K562 (cell line): ENCODE measurements around the gene CUL4B. TPM values are rescaled to one million over a fixed set of nuclear protein-coding genes. Genes with fewer than 3 reads are reported as not detected.

Experiments used
- ATAC-seq: fragments of 200-7000 bp; cut with Tn5 transposase; 3 replicates; pipeline ENCODE4 v1.9.1; 2020; ENCODE audit warnings: moderate library complexity
- BruUV-seq: library from RNA; stranded (reverse); fragments of 400-500 nt; replicated peaks from 2 replicates; lab custom pipeline; 2021; lab: Mats Ljungman, UMichigan
- CTCF ChIA-PET: fragments of 300-600 bp; formaldehyde crosslinking; extraction: SDS; loops from one replicate; lab custom pipeline; 2021; ENCODE audit warnings: low intra/inter-chr PET ratio; lab: Yijun Ruan, JAX
- POLR2A ChIA-PET: fragments of 300-600, 350-650 bp; sonication (Branson Sonifier 250); formaldehyde crosslinking; extraction: SDS; loops from one replicate; lab custom pipeline; 2021; ENCODE audit warnings: antibody characterized with exemption, inconsistent platforms; lab: Yijun Ruan, JAX
- DNase-seq, 4 experiments: peaks; one replicate each; pipeline versions ENCODE4 v3.0.0 to v3.0.0-alpha.2; 2011 to 2018; ENCODE audit warnings: low spot score in 3 of 4, mixed read lengths in 3 of 4; ENCODE audit errors: extremely low read depth in 1 of 4
- FAIRE-seq: peaks from 2 replicates; lab custom pipeline; 2011; peaks lifted over from hg19 to GRCh38; lab: Jason Lieb, UNC
- H2AFZ ChIP-seq: 2 replicates; pipeline ENCODE4 v1.6.0; 2011; ENCODE audit warnings: low read depth, low read length, control low read depth, inconsistent platforms
- H3K27ac ChIP-seq: fragments of 200-600 bp; 3 replicates; pipeline ENCODE4 v1.8.0; 2011; ENCODE audit warnings: low read depth, mild to moderate bottlenecking, control low read depth, inconsistent platforms, low read length, moderate library complexity, mixed read lengths; ENCODE audit errors: extremely low read depth
- H3K27me3 ChIP-seq, 2 experiments: fragments of 300-600 bp in 1 of 2; 2 replicates in 1 of 2; 3 replicates in 1 of 2; pipeline versions ENCODE4 v1.6.0 to v1.8.0; 2011; ENCODE audit warnings: inconsistent platforms in 2 of 2, low read length in 2 of 2, mild to moderate bottlenecking in 1 of 2, mixed read lengths in 1 of 2, moderate library complexity in 1 of 2; ENCODE audit not compliant: control insufficient read depth in 2 of 2, insufficient read depth in 2 of 2
- H3K36me3 ChIP-seq: fragments of 300-600 bp; 3 replicates; pipeline ENCODE4 v1.8.0; 2011; ENCODE audit warnings: mild to moderate bottlenecking, low read length, inconsistent platforms; ENCODE audit not compliant: control insufficient read depth, insufficient read depth
- H3K4me1 ChIP-seq, 2 experiments: fragments of 200-600 bp in 1 of 2; replicated peaks in 1 of 2; 2 replicates in 1 of 2; 3 replicates in 1 of 2; pipeline versions ENCODE4 v1.5.1 to v1.8.0; 2011; ENCODE audit warnings: inconsistent platforms in 2 of 2, low read length in 2 of 2, mild to moderate bottlenecking in 1 of 2, mixed read lengths in 1 of 2, moderate library complexity in 1 of 2; ENCODE audit not compliant: control insufficient read depth in 2 of 2, insufficient read depth in 2 of 2
- H3K4me2 ChIP-seq: 2 replicates; pipeline ENCODE4 v1.6.1; 2011; ENCODE audit warnings: low read length, control low read depth, inconsistent platforms, mixed read lengths; ENCODE audit not compliant: insufficient read depth
- H3K4me3 ChIP-seq: fragments of 200-600 bp; sonication (generic), shearing (Covaris generic); 2 replicates; pipeline ENCODE4 v1.5.1; 2016; ENCODE audit warnings: control low read depth, inconsistent platforms
- H3K79me2 ChIP-seq: fragments of 200-600 bp; 3 replicates; pipeline ENCODE4 v1.8.0; 2011; ENCODE audit warnings: low read length, inconsistent platforms; ENCODE audit not compliant: control insufficient read depth, insufficient read depth
- H3K9ac ChIP-seq, 2 experiments: 2 replicates each; pipeline versions ENCODE4 v1.6.0 to v1.6.1; 2011; ENCODE audit warnings: low read depth in 2 of 2, low read length in 2 of 2, control low read depth in 1 of 2, inconsistent platforms in 1 of 2, mild to moderate bottlenecking in 1 of 2, mixed read lengths in 1 of 2; ENCODE audit not compliant: insufficient read depth in 1 of 2
- H3K9me1 ChIP-seq: one replicate; pipeline ENCODE4 v1.6.0; 2011; ENCODE audit warnings: inconsistent platforms, mild to moderate bottlenecking, low read length, moderate library complexity; ENCODE audit not compliant: control insufficient read depth, insufficient read depth
- H3K9me3 ChIP-seq: replicated peaks from 2 replicates; pipeline ENCODE4 v1.5.1; 2011; ENCODE audit warnings: low read depth, low read length, inconsistent platforms; ENCODE audit not compliant: control insufficient read depth, insufficient read depth
- H4K20me1 ChIP-seq: replicated peaks from 2 replicates; pipeline ENCODE4 v1.6.1; 2011; ENCODE audit warnings: low read length, inconsistent platforms, mixed read lengths; ENCODE audit not compliant: control insufficient read depth, insufficient read depth
- BCOR ChIP-seq: fragments of 450-650 bp; IDR thresholded peaks from 2 replicates; pipeline ENCODE4 v1.6.1; 2016
- HNRNPLL ChIP-seq: fragments of 200-400 bp; formaldehyde crosslinking; IDR thresholded peaks from 2 replicates; pipeline ENCODE4 v1.6.1; 2017; ENCODE audit warnings: low read length, low read depth, mild to moderate bottlenecking; ENCODE audit not compliant: poor library complexity, severe bottlenecking
- NR1H2 ChIP-seq: sonication (generic); formaldehyde crosslinking; IDR thresholded peaks from 2 replicates; pipeline ENCODE4 v1.4.0; 2020; ENCODE audit warnings: mild to moderate bottlenecking, missing genetic modification reagents
- RCOR1 ChIP-seq, 2 experiments: IDR thresholded peaks; 2 replicates each; pipeline ENCODE4 v1.6.1; 2012; ENCODE audit warnings: low read depth in 2 of 2, low read length in 2 of 2, borderline replicate concordance in 1 of 2, improper control_type of control experiment in 1 of 2
- ZNF830 ChIP-seq: fragments of 250-450 bp; sonication (Bioruptor Pico); IDR thresholded peaks from 2 replicates; pipeline ENCODE4 v1.5.0; 2021; ENCODE audit warnings: mild to moderate bottlenecking
- WGBS: fragments of 100-300 bp; shearing (Covaris generic); methylation state at CpG from one replicate; pipeline ENCODE4 v1.1.6; 2016; ENCODE audit warnings: low coverage, mixed read lengths; ENCODE audit not compliant: insufficient coverage; ENCODE audit errors: missing lambda C conversion rate; 5-methylcytosine and 5-hydroxymethylcytosine counted together
- in situ Hi-C: fragments of 300-500 bp; cut with MboI; formaldehyde crosslinking; loops from 4 replicates; pipeline ENCODE4 v1.15.0; 2018; ENCODE audit warnings: inconsistent platforms, mixed read lengths
- intact Hi-C: fragments of 100-400 bp; cut with micrococcal nuclease; formaldehyde crosslinking; loops from 2 replicates; pipeline ENCODE4 v1.14.2; 2022
- polyA plus RNA-seq, 8 experiments: library from polyadenylated mRNA; depleted of rRNA in 4 of 8; stranded (reverse) in 5 of 8; unstranded in 3 of 8; fragments of >200 nt; fragmentation: Nextera tagmentation in 2 of 8; fragmentation: Illumina TruSeq in 1 of 8; extraction: Ambion mirVana in 2 of 8; extraction: Trizol in 1 of 8; gene quantifications; 2 replicates each; pipeline versions ENCODE4 v1.2.1 to v1.2.3, GENCODE V29; 2011 to 2014; ENCODE audit warnings: inconsistent platforms in 1 of 8, missing spikeins in 1 of 8
- total RNA-seq, 7 experiments: library from RNA; depleted of rRNA in 6 of 7; stranded (reverse); fragments of >200 nt in 6 of 7; fragmentation: Illumina TruSeq in 2 of 7; extraction: Trizol in 2 of 7; gene quantifications; 2 replicates each; pipeline versions ENCODE4 v1.2.1 to v1.2.3, GENCODE V29; 2011 to 2021; ENCODE audit warnings: low replicate concordance in 1 of 7
- TF ChIP-seq, protein P1 (sequence below), 3 experiments: IDR thresholded peaks in 2 of 3; conservative IDR thresholded peaks in 1 of 3; 2 replicates each; pipeline ENCODE4 v1.5.1; 2011 to 2012; ENCODE audit warnings: low read length in 3 of 3, mild to moderate bottlenecking in 3 of 3, control low read depth in 2 of 3, improper control_type of control experiment in 1 of 3, inconsistent platforms in 1 of 3, low read depth in 1 of 3, mixed read lengths in 1 of 3, moderate library complexity in 1 of 3; ENCODE audit not compliant: insufficient read depth in 2 of 3
- TF ChIP-seq, protein P2 (sequence below): fragments of 450-650 bp; formaldehyde crosslinking; IDR thresholded peaks from 2 replicates; pipeline ENCODE4 v1.4.0; 2020; ENCODE audit warnings: mild to moderate bottlenecking

Gene CUL4B
- total and polyA plus RNA-seq, 9 of the 15 experiments (the other 6 are each of a cell fraction or from before 2014, with no cell fraction given): 15.0 to 41.7 (median 37.5) TPM

DNA sequence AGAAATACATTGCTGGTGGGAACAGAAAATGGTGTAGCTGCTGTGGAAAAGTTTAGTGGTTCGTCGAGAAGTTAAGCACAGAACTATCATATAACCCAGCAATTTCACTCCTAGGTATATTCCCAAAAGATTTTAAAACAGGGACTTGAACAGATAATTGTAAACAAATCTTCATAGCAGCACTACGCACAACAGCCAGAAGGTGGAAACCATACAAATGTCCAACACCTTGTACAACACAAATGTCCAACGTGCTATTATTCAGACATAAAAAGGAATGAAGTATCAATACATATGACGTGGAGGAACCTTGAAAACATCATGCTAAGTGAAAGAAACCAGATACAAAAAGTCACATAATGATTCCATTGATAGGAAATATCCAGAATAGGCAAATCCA is 37.9 kb downstream of the CUL4B start:
- BruUV-seq: no TSS peak
- no peaks in the 10 kb centered on the region for H3K9me3 ChIP-seq
- H3K4me1 ChIP-seq: no peaks in the 10 kb centered on the region
- 65% methylated on average over 5 of the region's 5 CpGs for WGBS
- no peak overlapping the region for H2AFZ ChIP-seq
- CTCF ChIA-PET: interaction anchor here (1.1 kb wide), 1 partner anchor 142 kb away, joined by 3 read pairs; no protein-coding TSS in a partner anchor
- H3K27ac ChIP-seq: no peak overlapping the region
- POLR2A ChIA-PET: no interaction called here
- no peak overlapping the region for H3K4me2 ChIP-seq
- peak; percentile 56; the same call in 2 of the 3 replicates for ATAC-seq
- no peaks in the 10 kb centered on the region for H3K79me2 ChIP-seq
- H3K9ac ChIP-seq: no peak overlapping the region
- no peaks in the 10 kb centered on the region for H3K9me1 ChIP-seq
- intact Hi-C loops: no loop called here
- FAIRE-seq: no peak
- H3K27me3 ChIP-seq: no peaks in the 10 kb centered on the region
- H3K36me3 ChIP-seq: peaks cover 10% of the 10 kb centered on the region; the same call in 1 of the 3 replicates
- TF ChIP-seq, protein P1, sequence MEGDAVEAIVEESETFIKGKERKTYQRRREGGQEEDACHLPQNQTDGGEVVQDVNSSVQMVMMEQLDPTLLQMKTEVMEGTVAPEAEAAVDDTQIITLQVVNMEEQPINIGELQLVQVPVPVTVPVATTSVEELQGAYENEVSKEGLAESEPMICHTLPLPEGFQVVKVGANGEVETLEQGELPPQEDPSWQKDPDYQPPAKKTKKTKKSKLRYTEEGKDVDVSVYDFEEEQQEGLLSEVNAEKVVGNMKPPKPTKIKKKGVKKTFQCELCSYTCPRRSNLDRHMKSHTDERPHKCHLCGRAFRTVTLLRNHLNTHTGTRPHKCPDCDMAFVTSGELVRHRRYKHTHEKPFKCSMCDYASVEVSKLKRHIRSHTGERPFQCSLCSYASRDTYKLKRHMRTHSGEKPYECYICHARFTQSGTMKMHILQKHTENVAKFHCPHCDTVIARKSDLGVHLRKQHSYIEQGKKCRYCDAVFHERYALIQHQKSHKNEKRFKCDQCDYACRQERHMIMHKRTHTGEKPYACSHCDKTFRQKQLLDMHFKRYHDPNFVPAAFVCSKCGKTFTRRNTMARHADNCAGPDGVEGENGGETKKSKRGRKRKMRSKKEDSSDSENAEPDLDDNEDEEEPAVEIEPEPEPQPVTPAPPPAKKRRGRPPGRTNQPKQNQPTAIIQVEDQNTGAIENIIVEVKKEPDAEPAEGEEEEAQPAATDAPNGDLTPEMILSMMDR (IDR thresholded peaks at IDR 0.05 in 2 of 3, conservative IDR thresholded peaks at IDR 0.05 in 1 of 3; ENCODE audit: insufficient read depth in 2 of 3, low read depth in 1 of 3, low read length in 3 of 3): 0 out of 6 replicates have a peak, but pooled peaks of 2 of the 3 experiments have one; percentile 5 to 13
- TF ChIP-seq BCOR: no peak
- no peaks in the 10 kb centered on the region for H4K20me1 ChIP-seq
- in situ Hi-C loops: no loop called here
- peak in 1 of 4 experiments; percentile 1 for DNase-seq
- no peak overlapping the region for H3K4me3 ChIP-seq

DNA sequence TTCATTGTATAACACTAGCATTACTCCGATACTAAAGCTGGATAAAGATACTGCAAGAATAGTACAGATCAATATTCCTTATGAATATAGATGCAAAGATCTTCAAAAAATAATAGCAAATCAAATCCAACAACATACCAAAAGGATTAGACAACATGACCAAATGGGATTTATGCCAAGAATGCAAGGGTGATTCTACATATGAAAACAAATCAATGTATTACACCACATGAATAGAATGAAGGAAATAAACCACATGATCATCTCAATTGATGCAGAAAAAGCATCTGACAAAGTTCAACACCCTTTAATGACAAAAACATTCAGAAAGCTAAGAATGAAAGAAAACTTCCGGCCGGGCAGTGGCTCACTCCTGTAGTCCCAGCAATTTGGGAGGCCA is 42.8 kb downstream of the CUL4B start:
- no peaks in the 10 kb centered on the region for H3K79me2 ChIP-seq
- no peak for ATAC-seq
- WGBS: 96% methylated on average over 3 of the region's 3 CpGs
- POLR2A ChIA-PET: interaction anchor here (0.6 kb wide), 1 partner anchor 142 kb away, joined by 3 read pairs; no protein-coding TSS in a partner anchor
- no peaks in the 10 kb centered on the region for H4K20me1 ChIP-seq
- no peaks in the 10 kb centered on the region for H3K36me3 ChIP-seq
- H3K27me3 ChIP-seq: no peaks in the 10 kb centered on the region
- H3K9me1 ChIP-seq: no peaks in the 10 kb centered on the region
- FAIRE-seq: no peak
- intact Hi-C loops (no loop called here), in situ Hi-C loops (no loop called here)
- H3K27ac ChIP-seq: no peak overlapping the region
- no TSS peak for BruUV-seq
- H3K9ac ChIP-seq: no peak overlapping the region
- no peaks in the 10 kb centered on the region for H3K9me3 ChIP-seq
- CTCF ChIA-PET: no interaction called here
- H3K4me2 ChIP-seq: no peak overlapping the region
- DNase-seq: no peak
- no peak overlapping the region for H2AFZ ChIP-seq
- H3K4me3 ChIP-seq: no peak overlapping the region
- no peaks in the 10 kb centered on the region; a peak in 1 of 5 replicates for H3K4me1 ChIP-seq
- TF ChIP-seq NR1H2 (CRISPR knock-in tag) (no peak), HNRNPLL (no peak), ZNF830 (no peak), RCOR1 (IDR thresholded peaks at IDR 0.05; ENCODE audit: borderline replicate concordance in 1 of 2, low read depth in 2 of 2, low read length in 2 of 2) (no peak)
- TF ChIP-seq, protein P2, sequence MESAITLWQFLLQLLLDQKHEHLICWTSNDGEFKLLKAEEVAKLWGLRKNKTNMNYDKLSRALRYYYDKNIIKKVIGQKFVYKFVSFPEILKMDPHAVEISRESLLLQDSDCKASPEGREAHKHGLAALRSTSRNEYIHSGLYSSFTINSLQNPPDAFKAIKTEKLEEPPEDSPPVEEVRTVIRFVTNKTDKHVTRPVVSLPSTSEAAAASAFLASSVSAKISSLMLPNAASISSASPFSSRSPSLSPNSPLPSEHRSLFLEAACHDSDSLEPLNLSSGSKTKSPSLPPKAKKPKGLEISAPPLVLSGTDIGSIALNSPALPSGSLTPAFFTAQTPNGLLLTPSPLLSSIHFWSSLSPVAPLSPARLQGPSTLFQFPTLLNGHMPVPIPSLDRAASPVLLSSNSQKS (CRISPR knock-in tag): no peak
